Liver (tissue), 9 donors: ENCODE measurements around the gene PIP4K2B. TPM values are rescaled to one million over a fixed set of nuclear protein-coding genes. Genes with fewer than 3 reads are reported as not detected.

ENCODE experiments used
- DNase-seq: peaks from one replicate; pipeline ENCODE4 v3.0.0-alpha.2; 2017; ENCODE audit warnings: low spot score
- H3K27ac ChIP-seq, 2 donors: one replicate each; pipeline ENCODE4 v1.7.0; 2013; ENCODE audit warnings: inconsistent platforms in 2 of 2, low read length in 2 of 2, control low read depth in 1 of 2, low read depth in 1 of 2, mild to moderate bottlenecking in 1 of 2
- H3K27me3 ChIP-seq, 4 donors: one replicate each; pipeline versions ENCODE4 v1.6.1 to v1.7.0; 2013; ENCODE audit warnings: low read length in 3 of 4, inconsistent platforms in 1 of 4, mild to moderate bottlenecking in 1 of 4, moderate library complexity in 1 of 4; ENCODE audit not compliant: control insufficient read depth in 4 of 4, insufficient read depth in 4 of 4
- H3K36me3 ChIP-seq, 4 donors: one replicate each; pipeline versions ENCODE4 v1.6.1 to v1.7.0; 2013; ENCODE audit warnings: low read length in 3 of 4, mild to moderate bottlenecking in 3 of 4, low read depth in 1 of 4, moderate library complexity in 1 of 4; ENCODE audit not compliant: control insufficient read depth in 4 of 4, insufficient read depth in 3 of 4
- H3K4me1 ChIP-seq, 4 donors: one replicate each; pipeline versions ENCODE4 v1.6.1 to v1.7.0; 2013; ENCODE audit warnings: low read length in 3 of 4, mild to moderate bottlenecking in 3 of 4, moderate library complexity in 1 of 4; ENCODE audit not compliant: control insufficient read depth in 4 of 4, insufficient read depth in 4 of 4
- H3K4me3 ChIP-seq, 3 donors: one replicate each; pipeline versions ENCODE4 v1.6.1 to v1.7.0; 2013; ENCODE audit warnings: low read length in 3 of 3, control low read depth in 1 of 3, low read depth in 1 of 3, mild to moderate bottlenecking in 1 of 3
- H3K9ac ChIP-seq, 2 donors: one replicate each; pipeline ENCODE4 v1.7.0; 2013; ENCODE audit warnings: low read length in 2 of 2, mild to moderate bottlenecking in 2 of 2, moderate library complexity in 2 of 2, control low read depth in 1 of 2, low read depth in 1 of 2
- H3K9me3 ChIP-seq, 4 donors: one replicate each; pipeline versions ENCODE4 v1.6.1 to v1.7.0; 2013; ENCODE audit warnings: low read length in 3 of 4; ENCODE audit not compliant: control insufficient read depth in 4 of 4
- ATF3 ChIP-seq: IDR thresholded peaks from 2 replicates; pipeline ENCODE4 v1.6.1; 2016; ENCODE audit warnings: antibody characterized with exemption
- CTCF ChIP-seq: fragments of 150-350 bp; IDR thresholded peaks from 2 replicates; pipeline ENCODE4 v1.5.1; 2017; ENCODE audit warnings: improper control_type of control experiment, low read depth, low read length; ENCODE audit not compliant: missing input control
- EGR1 ChIP-seq, 2 donors: IDR thresholded peaks; 2 replicates each; pipeline ENCODE4 v1.6.1; 2016 to 2018; ENCODE audit warnings: antibody characterized with exemption in 2 of 2, low read depth in 2 of 2
- FOXA1 ChIP-seq: IDR thresholded peaks from 2 replicates; pipeline ENCODE4 v1.6.1; 2016; ENCODE audit warnings: antibody characterized with exemption
- FOXA2 ChIP-seq: IDR thresholded peaks from 2 replicates; pipeline ENCODE4 v1.6.1; 2016; ENCODE audit warnings: antibody characterized with exemption
- GABPA ChIP-seq, 2 donors: IDR thresholded peaks in 1 of 2; conservative IDR thresholded peaks in 1 of 2; 2 replicates each; pipeline ENCODE4 v1.6.1; 2016; ENCODE audit warnings: antibody characterized with exemption in 2 of 2, mild to moderate bottlenecking in 1 of 2, moderate library complexity in 1 of 2
- HNF4A ChIP-seq, 2 donors: conservative IDR thresholded peaks; 2 replicates each; pipeline ENCODE4 v1.6.1; 2016; ENCODE audit warnings: antibody characterized with exemption in 2 of 2, mild to moderate bottlenecking in 2 of 2
- HNF4G ChIP-seq: IDR thresholded peaks from 2 replicates; pipeline ENCODE4 v1.6.1; 2016; ENCODE audit warnings: antibody characterized with exemption
- JUND ChIP-seq, 2 donors: IDR thresholded peaks; 2 replicates each; pipeline ENCODE4 v1.6.1; 2016; ENCODE audit warnings: antibody characterized with exemption in 2 of 2
- MAX ChIP-seq: IDR thresholded peaks from 2 replicates; pipeline ENCODE4 v1.6.1; 2016; ENCODE audit warnings: antibody characterized with exemption
- NR2F2 ChIP-seq: IDR thresholded peaks from 2 replicates; pipeline ENCODE4 v1.6.1; 2016; ENCODE audit warnings: antibody characterized with exemption
- RAD21 ChIP-seq, 2 donors: IDR thresholded peaks; 2 replicates each; pipeline ENCODE4 v1.6.1; 2016; ENCODE audit warnings: antibody characterized with exemption in 2 of 2, mild to moderate bottlenecking in 2 of 2
- REST ChIP-seq: IDR thresholded peaks from 2 replicates; pipeline ENCODE4 v1.6.1; 2016; ENCODE audit warnings: antibody characterized with exemption, mild to moderate bottlenecking
- RXRA ChIP-seq, 2 donors: IDR thresholded peaks; 2 replicates each; pipeline ENCODE4 v1.6.1; 2017 to 2018; ENCODE audit warnings: antibody characterized with exemption in 2 of 2, mild to moderate bottlenecking in 1 of 2
- TAF1 ChIP-seq: conservative IDR thresholded peaks from 2 replicates; pipeline ENCODE4 v1.6.1; 2016; ENCODE audit warnings: antibody characterized with exemption, mild to moderate bottlenecking
- WGBS: extraction: QIAGEN DNeasy Blood & Tissue Kit; methylation state at CpG from one replicate; pipeline ENCODE4 v1.1.7; 2013; 5-methylcytosine and 5-hydroxymethylcytosine counted together
- polyA plus RNA-seq, 2 donors: library from polyadenylated mRNA; stranded (reverse) in 1 of 2; unstranded in 1 of 2; fragments of 200-250 nt in 1 of 2; fragments of >200 nt in 1 of 2; fragmentation: Nextera tagmentation in 1 of 2; extraction: Ambion mirVana in 1 of 2; gene quantifications; one replicate each; pipeline versions ENCODE4 v1.2.1 to v1.2.3, GENCODE V29; 2013 to 2015
- total RNA-seq, 2 donors: library from RNA; depleted of rRNA; stranded (reverse); fragments of >200 nt; gene quantifications; one replicate each; pipeline ENCODE4 v1.2.3, GENCODE V29; 2014
- donor health status: healthy.
- donor health status: healthy.
- donor health status: healthy.
- donor health status: healthy.
- donor health status: healthy.

PIP4K2B gene
- total and polyA plus RNA-seq, 4 donors: 2.4 to 21.5 (median 13.6) TPM

GRCh38 chr17:38815576-38816193 lies 16.3 kb upstream of the PIP4K2B start:
- 81% methylated on average over 8 of the region's 8 CpGs for WGBS
- H3K27ac ChIP-seq: no peak overlapping the region
- no peak overlapping the region for H3K4me3 ChIP-seq

GRCh38 chr17:38809828-38810227 lies 10.5 kb upstream of the PIP4K2B start:
- H3K36me3 ChIP-seq: peaks cover 25 to 68% (median 50%) of the 10 kb centered on the region in 4 donors
- no peak for TF ChIP-seq RAD21 (IDR thresholded peaks at IDR 0.05)
- TF ChIP-seq HNF4A (conservative IDR thresholded peaks at IDR 0.05): no peak
- TF ChIP-seq CTCF: no peak
- no peak for TF ChIP-seq EGR1 (IDR thresholded peaks at IDR 0.05; ENCODE audit: low read depth in 2 of 2)
- TF ChIP-seq HNF4G: no peak
- no peak for TF ChIP-seq GABPA (IDR thresholded peaks at IDR 0.05 in 1 of 2, conservative IDR thresholded peaks at IDR 0.05 in 1 of 2)
- no peak for TF ChIP-seq NR2F2
- no peak for TF ChIP-seq FOXA1
- TF ChIP-seq MAX: no peak
- TF ChIP-seq ATF3: no peak
- TF ChIP-seq REST: no peak
- TF ChIP-seq TAF1: no peak

More at GRCh38 chr17:38815576-38816193, 16.3 kb upstream of the PIP4K2B start:
- DNase-seq: no peak
- H3K27me3 ChIP-seq: no peaks in the 10 kb centered on the region
- peaks cover 17 to 47% (median 28%) of the 10 kb centered on the region in 4 donors for H3K36me3 ChIP-seq
- TF ChIP-seq JUND (IDR thresholded peaks at IDR 0.05) (no peak), GABPA (IDR thresholded peaks at IDR 0.05 in 1 of 2, conservative IDR thresholded peaks at IDR 0.05 in 1 of 2) (no peak), TAF1 (no peak), NR2F2 (no peak), CTCF (peak; percentile 17), FOXA2 (no peak), RXRA (IDR thresholded peaks at IDR 0.05) (no peak), HNF4G (no peak)
- no peaks in the 10 kb centered on the region for H3K9me3 ChIP-seq
- H3K4me1 ChIP-seq: no peaks in the 10 kb centered on the region
- H3K9ac ChIP-seq: no peak overlapping the region

More at GRCh38 chr17:38809828-38810227, 10.5 kb upstream of the PIP4K2B start:
- 97% methylated on average over 7 of the region's 7 CpGs for whole genome bisulfite sequencing
- H3K4me3 ChIP-seq: no peak overlapping the region
- H3K4me1 ChIP-seq: no peaks in the 10 kb centered on the region
- H3K9me3 ChIP-seq: no peaks in the 10 kb centered on the region
- no peak overlapping the region for H3K9ac ChIP-seq
- no peaks in the 10 kb centered on the region for H3K27me3 ChIP-seq
- no peak overlapping the region for H3K27ac ChIP-seq
- DNase-seq: no peak
